Mesenchymal stem cell (in vitro differentiated cells and primary cell): ENCODE results near the gene PGA5.

Source experiments
- DNase-seq: peaks from one replicate; pipeline ENCODE4 v3.0.0-alpha.2; 2013
- H2AFZ ChIP-seq: one replicate; pipeline ENCODE4 v1.6.1; 2013; ENCODE audit warnings: low read depth, mild to moderate bottlenecking, control low read depth, inconsistent platforms, low read length, moderate library complexity
- H2AK5ac ChIP-seq: 2 replicates; pipeline ENCODE4 v1.6.1; 2013; ENCODE audit warnings: low read length, moderate library complexity, mild to moderate bottlenecking, inconsistent platforms; ENCODE audit not compliant: severe bottlenecking
- H2BK120ac ChIP-seq: one replicate; pipeline ENCODE4 v1.6.1; 2013; ENCODE audit warnings: low read depth, mild to moderate bottlenecking, inconsistent platforms, low read length, moderate library complexity
- H2BK12ac ChIP-seq, 2 experiments: one replicate each; pipeline ENCODE4 v1.6.1; 2013; ENCODE audit warnings: inconsistent platforms in 2 of 2, low read length in 2 of 2, mild to moderate bottlenecking in 2 of 2, moderate library complexity in 2 of 2, control low read depth in 1 of 2
- H2BK15ac ChIP-seq: one replicate; pipeline ENCODE4 v1.6.1; 2013; ENCODE audit warnings: mild to moderate bottlenecking, low read depth, inconsistent platforms; ENCODE audit not compliant: poor library complexity, severe bottlenecking
- H2BK5ac ChIP-seq: 2 replicates; pipeline ENCODE4 v1.6.1; 2013; ENCODE audit warnings: low read depth, mild to moderate bottlenecking, low read length, control low read depth, inconsistent platforms; ENCODE audit not compliant: poor library complexity, severe bottlenecking
- H3K14ac ChIP-seq, 2 experiments: one replicate each; pipeline ENCODE4 v1.6.1; 2013; ENCODE audit warnings: inconsistent platforms in 2 of 2, low read length in 2 of 2, control low read depth in 1 of 2, mild to moderate bottlenecking in 1 of 2, moderate library complexity in 1 of 2
- H3K18ac ChIP-seq, 2 experiments: one replicate each; pipeline ENCODE4 v1.6.1; 2013; ENCODE audit warnings: inconsistent platforms in 2 of 2, low read length in 2 of 2, control low read depth in 1 of 2, low read depth in 1 of 2, mild to moderate bottlenecking in 1 of 2
- H3K23ac ChIP-seq, 2 experiments: one replicate each; pipeline ENCODE4 v1.6.1; 2013; ENCODE audit warnings: inconsistent platforms in 2 of 2, low read length in 2 of 2, mild to moderate bottlenecking in 2 of 2, moderate library complexity in 2 of 2, control low read depth in 1 of 2
- H3K27ac ChIP-seq: 2 replicates; pipeline ENCODE4 v1.5.1; 2013; ENCODE audit warnings: mild to moderate bottlenecking, moderate library complexity, low read length, control low read depth, inconsistent platforms; ENCODE audit not compliant: poor library complexity, severe bottlenecking
- H3K27me3 ChIP-seq, 2 experiments: 2 replicates each; pipeline versions ENCODE4 v1.6.1 to v1.7.0; 2013; ENCODE audit warnings: low read length in 2 of 2, mild to moderate bottlenecking in 2 of 2, moderate library complexity in 2 of 2, control low read depth in 1 of 2, inconsistent platforms in 1 of 2; ENCODE audit not compliant: control insufficient read depth in 1 of 2, insufficient read depth in 1 of 2
- H3K36me3 ChIP-seq, 2 experiments: 2 replicates each; pipeline versions ENCODE4 v1.6.1 to v1.7.0; 2013; ENCODE audit warnings: low read length in 2 of 2, control low read depth in 1 of 2, inconsistent platforms in 1 of 2, low read depth in 1 of 2, mild to moderate bottlenecking in 1 of 2; ENCODE audit not compliant: insufficient read depth in 2 of 2, control insufficient read depth in 1 of 2
- H3K4ac ChIP-seq, 2 experiments: one replicate each; pipeline ENCODE4 v1.6.1; 2013; ENCODE audit warnings: inconsistent platforms in 2 of 2, low read length in 2 of 2, mild to moderate bottlenecking in 2 of 2, moderate library complexity in 2 of 2, control low read depth in 1 of 2, low read depth in 1 of 2
- H3K4me1 ChIP-seq: 2 replicates; pipeline ENCODE4 v1.6.1; 2013; ENCODE audit warnings: low read depth, low read length, control low read depth; ENCODE audit not compliant: control insufficient read depth, insufficient read depth
- H3K4me2 ChIP-seq: 2 replicates; pipeline ENCODE4 v1.6.1; 2013; ENCODE audit warnings: low read length, mild to moderate bottlenecking, inconsistent platforms; ENCODE audit not compliant: poor library complexity, severe bottlenecking
- H3K4me3 ChIP-seq, 2 experiments: 2 replicates each; pipeline versions ENCODE4 v1.5.1 to v1.7.0; 2013; ENCODE audit warnings: low read length in 2 of 2, mild to moderate bottlenecking in 2 of 2, control low read depth in 1 of 2, low read depth in 1 of 2; ENCODE audit not compliant: insufficient read depth in 1 of 2
- H3K79me1 ChIP-seq: replicated peaks from 2 replicates; pipeline ENCODE4 v1.6.1; 2013; ENCODE audit warnings: mild to moderate bottlenecking, control low read depth, low read length, inconsistent platforms; ENCODE audit not compliant: poor library complexity, severe bottlenecking
- H3K9ac ChIP-seq: 2 replicates; pipeline ENCODE4 v1.7.0; 2013; ENCODE audit warnings: mild to moderate bottlenecking, low read length, moderate library complexity
- H3K9me3 ChIP-seq: 2 replicates; pipeline ENCODE4 v1.7.0; 2013; ENCODE audit warnings: mild to moderate bottlenecking, low read length; ENCODE audit not compliant: control insufficient read depth
- H4K8ac ChIP-seq: one replicate; pipeline ENCODE4 v1.6.1; 2013; ENCODE audit warnings: inconsistent platforms, mild to moderate bottlenecking, low read length, moderate library complexity
- H4K91ac ChIP-seq: one replicate; pipeline ENCODE4 v1.6.1; 2013; ENCODE audit warnings: mild to moderate bottlenecking, low read length, inconsistent platforms
- WGBS: methylation state at CpG from one replicate; pipeline ENCODE4 v1.1.7; 2013; ENCODE audit warnings: mixed read lengths; 5-methylcytosine and 5-hydroxymethylcytosine counted together

The PGA5 gene

GRCh38 chr11:61259363-61259762, 18.4 kb downstream of the PGA5 start:
- Histone ChIP-seq H3K4me2 (no peak overlapping the region), H2BK5ac (no peak overlapping the region), H3K27ac (no peak overlapping the region), H3K23ac (no peak overlapping the region), H3K27me3 (no peaks in the 10 kb centered on the region), H3K36me3 (peaks cover 30 to 75% of the 10 kb centered on the region in 2 experiments), H4K91ac (no peak overlapping the region), H2AFZ (no peak overlapping the region), H2BK15ac (no peak overlapping the region), H3K9me3 (no peaks in the 10 kb centered on the region), H3K79me1 (no peaks in the 10 kb centered on the region), H2BK120ac (no peak overlapping the region), H3K14ac (no peak overlapping the region), H3K4me3 (no peak overlapping the region), H3K9ac (no peak overlapping the region), H2AK5ac (no peak overlapping the region), H3K18ac (no peak overlapping the region), H4K8ac (no peak overlapping the region), H2BK12ac (no peak overlapping the region), H3K4ac (no peak overlapping the region), H3K4me1 (peaks cover 5% of the 10 kb centered on the region)
- 96% methylated on average over 6 of the region's 6 CpGs for WGBS
- DNase-seq: no peak

- H2BK12ac ChIP-seq: no peak overlapping the region
- H3K18ac ChIP-seq: no peak overlapping the region
- H3K9ac ChIP-seq: no peak overlapping the region
- DNase-seq: no peak
- H2BK5ac ChIP-seq: no peak overlapping the region
- H4K91ac ChIP-seq: no peak overlapping the region
- no peak overlapping the region for H3K23ac ChIP-seq
- no peak overlapping the region for H2BK120ac ChIP-seq
- H4K8ac ChIP-seq: no peak overlapping the region
- H3K79me1 ChIP-seq: no peaks in the 10 kb centered on the region
- H3K27me3 ChIP-seq: no peaks in the 10 kb centered on the region
- H2AK5ac ChIP-seq: no peak overlapping the region
- H3K14ac ChIP-seq: no peak overlapping the region
- 94% methylated on average over 6 of the region's 6 CpGs for WGBS
- H2BK15ac ChIP-seq: no peak overlapping the region
- no peak overlapping the region for H3K4me3 ChIP-seq
- H3K4me2 ChIP-seq: no peak overlapping the region
- peaks cover 34 to 73% of the 10 kb centered on the region in 2 experiments for H3K36me3 ChIP-seq
- H3K9me3 ChIP-seq: no peaks in the 10 kb centered on the region
- H3K4me1 ChIP-seq: no peaks in the 10 kb centered on the region
- no peak overlapping the region for H3K27ac ChIP-seq
- no peak overlapping the region for H3K4ac ChIP-seq
- H2AFZ ChIP-seq: no peak overlapping the region
Observed at GRCh38 chr11:61264371-61264770, 23.4 kb downstream of the PGA5 start.

GRCh38 chr11:61264795-61265194, 23.8 kb downstream of the PGA5 start:
- H3K79me1 ChIP-seq: no peaks in the 10 kb centered on the region
- H2BK12ac ChIP-seq: no peak overlapping the region
- no peak overlapping the region for H2AFZ ChIP-seq
- no peaks in the 10 kb centered on the region for H3K4me1 ChIP-seq
- H4K8ac ChIP-seq: no peak overlapping the region
- H4K91ac ChIP-seq: no peak overlapping the region
- H2AK5ac ChIP-seq: no peak overlapping the region
- peaks cover 33 to 69% of the 10 kb centered on the region in 2 experiments for H3K36me3 ChIP-seq
- no peak overlapping the region for H3K4me3 ChIP-seq
- 95% methylated on average over 14 of the region's 14 CpGs for WGBS
- H3K4me2 ChIP-seq: no peak overlapping the region
- no peak overlapping the region for H3K23ac ChIP-seq
- no peak overlapping the region for H2BK5ac ChIP-seq
- H3K9ac ChIP-seq: no peak overlapping the region
- H2BK120ac ChIP-seq: no peak overlapping the region
- H2BK15ac ChIP-seq: no peak overlapping the region
- no peak overlapping the region for H3K18ac ChIP-seq
- H3K14ac ChIP-seq: no peak overlapping the region
- H3K4ac ChIP-seq: no peak overlapping the region
- no peak for DNase-seq
- no peaks in the 10 kb centered on the region for H3K9me3 ChIP-seq
- H3K27ac ChIP-seq: no peak overlapping the region
- no peaks in the 10 kb centered on the region for H3K27me3 ChIP-seq

GRCh38 chr11:61265357-61265756, 24.4 kb downstream of the PGA5 start:
- Histone ChIP-seq H4K91ac (no peak overlapping the region), H2AFZ (no peak overlapping the region), H3K4me3 (no peak overlapping the region), H3K27ac (no peak overlapping the region), H3K23ac (no peak overlapping the region), H3K79me1 (no peaks in the 10 kb centered on the region), H4K8ac (no peak overlapping the region), H3K36me3 (peaks cover 33 to 66% of the 10 kb centered on the region in 2 experiments), H2BK120ac (no peak overlapping the region), H2BK15ac (no peak overlapping the region), H3K9ac (no peak overlapping the region), H2AK5ac (no peak overlapping the region), H3K4me2 (no peak overlapping the region), H3K9me3 (no peaks in the 10 kb centered on the region), H3K4me1 (no peaks in the 10 kb centered on the region), H3K4ac (no peak overlapping the region), H2BK12ac (no peak overlapping the region), H3K18ac (no peak overlapping the region), H2BK5ac (no peak overlapping the region), H3K27me3 (no peaks in the 10 kb centered on the region), H3K14ac (no peak overlapping the region)
- 93% methylated on average over 13 of the region's 14 CpGs for WGBS
- no peak for DNase-seq
